ENCODE measurements around the gene MYO19.

DNA sequence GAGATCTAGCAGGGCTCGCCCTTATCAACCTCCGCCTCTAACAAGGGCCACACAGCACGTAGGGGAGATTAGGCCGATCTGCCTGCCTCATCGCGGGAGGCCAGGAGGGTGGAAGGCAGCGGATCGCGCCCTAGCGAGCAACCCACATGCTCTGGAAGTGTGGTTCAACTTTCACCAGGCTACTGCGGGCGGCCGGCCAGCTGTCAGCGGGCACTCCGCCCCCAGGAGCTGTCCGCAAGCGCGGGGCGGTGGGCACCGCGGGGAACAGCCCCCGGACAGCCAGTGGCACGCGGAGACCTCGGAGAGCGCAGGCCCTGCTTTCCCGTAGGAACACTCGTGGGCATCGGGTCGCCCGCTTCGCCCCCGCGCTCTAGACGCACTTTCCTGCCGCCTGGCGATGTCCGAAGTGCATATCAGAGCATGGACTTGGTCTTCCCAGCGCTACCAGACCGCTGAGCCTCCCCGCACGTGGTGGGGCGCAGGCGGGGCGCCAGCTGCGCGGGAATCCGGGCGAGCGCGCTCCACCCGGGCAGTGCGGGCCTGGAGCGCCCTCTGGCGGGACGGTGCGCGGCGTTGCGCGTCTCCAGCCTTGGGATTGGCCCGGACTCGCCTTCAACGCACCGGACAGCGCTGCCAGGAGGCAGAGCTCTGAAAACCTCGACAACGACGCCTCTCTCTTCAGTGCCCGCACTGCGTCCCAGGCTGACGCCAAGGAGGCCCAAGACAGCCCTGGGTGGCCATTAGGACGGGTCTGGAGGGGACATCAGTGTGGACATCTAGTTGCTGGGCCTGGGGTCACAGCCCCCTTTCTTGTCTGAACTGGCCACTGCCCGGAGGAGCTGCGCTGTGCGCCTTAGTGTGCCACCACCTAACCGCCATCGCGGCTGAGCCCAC is 51.8 kb downstream of the MYO19 start:
- TF ChIP-seq ZFX (IDR thresholded peaks at IDR 0.05) (no peak; the same call in 1 of the 2 replicates), POLR2A (IDR thresholded peaks at IDR 0.05; ENCODE audit: borderline replicate concordance, extremely low read depth, insufficient read depth, insufficient read length) (no peak), POLR2AphosphoS5 (IDR thresholded peaks at IDR 0.05; ENCODE audit: low read depth, low read length) (peak; percentile 35; the same call in 1 of the 2 replicates)
- TF ChIP-seq, protein P1, sequence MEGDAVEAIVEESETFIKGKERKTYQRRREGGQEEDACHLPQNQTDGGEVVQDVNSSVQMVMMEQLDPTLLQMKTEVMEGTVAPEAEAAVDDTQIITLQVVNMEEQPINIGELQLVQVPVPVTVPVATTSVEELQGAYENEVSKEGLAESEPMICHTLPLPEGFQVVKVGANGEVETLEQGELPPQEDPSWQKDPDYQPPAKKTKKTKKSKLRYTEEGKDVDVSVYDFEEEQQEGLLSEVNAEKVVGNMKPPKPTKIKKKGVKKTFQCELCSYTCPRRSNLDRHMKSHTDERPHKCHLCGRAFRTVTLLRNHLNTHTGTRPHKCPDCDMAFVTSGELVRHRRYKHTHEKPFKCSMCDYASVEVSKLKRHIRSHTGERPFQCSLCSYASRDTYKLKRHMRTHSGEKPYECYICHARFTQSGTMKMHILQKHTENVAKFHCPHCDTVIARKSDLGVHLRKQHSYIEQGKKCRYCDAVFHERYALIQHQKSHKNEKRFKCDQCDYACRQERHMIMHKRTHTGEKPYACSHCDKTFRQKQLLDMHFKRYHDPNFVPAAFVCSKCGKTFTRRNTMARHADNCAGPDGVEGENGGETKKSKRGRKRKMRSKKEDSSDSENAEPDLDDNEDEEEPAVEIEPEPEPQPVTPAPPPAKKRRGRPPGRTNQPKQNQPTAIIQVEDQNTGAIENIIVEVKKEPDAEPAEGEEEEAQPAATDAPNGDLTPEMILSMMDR (IDR thresholded peaks at IDR 0.05 in 2 of 3, conservative IDR thresholded peaks at IDR 0.05 in 1 of 3; ENCODE audit: borderline replicate concordance in 1 of 3, insufficient read depth in 1 of 3, low read depth in 2 of 3, low read length in 2 of 3): peak; percentile 90 to 98 (median 96)
- TF ChIP-seq, protein P2, sequence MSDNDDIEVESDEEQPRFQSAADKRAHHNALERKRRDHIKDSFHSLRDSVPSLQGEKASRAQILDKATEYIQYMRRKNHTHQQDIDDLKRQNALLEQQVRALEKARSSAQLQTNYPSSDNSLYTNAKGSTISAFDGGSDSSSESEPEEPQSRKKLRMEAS (IDR thresholded peaks at IDR 0.05): peak; percentile 98

Data from HCT116 (cell line).